ENCODE results near the gene PIPOX. TPM values are rescaled to one million over a fixed set of nuclear protein-coding genes. Genes with fewer than 3 reads are reported as not detected.

The PIPOX gene
- total and polyA plus RNA-seq, 3 donors from 2014 or later, result 3.9 to 6.8 (median 5.9) TPM

DNA sequence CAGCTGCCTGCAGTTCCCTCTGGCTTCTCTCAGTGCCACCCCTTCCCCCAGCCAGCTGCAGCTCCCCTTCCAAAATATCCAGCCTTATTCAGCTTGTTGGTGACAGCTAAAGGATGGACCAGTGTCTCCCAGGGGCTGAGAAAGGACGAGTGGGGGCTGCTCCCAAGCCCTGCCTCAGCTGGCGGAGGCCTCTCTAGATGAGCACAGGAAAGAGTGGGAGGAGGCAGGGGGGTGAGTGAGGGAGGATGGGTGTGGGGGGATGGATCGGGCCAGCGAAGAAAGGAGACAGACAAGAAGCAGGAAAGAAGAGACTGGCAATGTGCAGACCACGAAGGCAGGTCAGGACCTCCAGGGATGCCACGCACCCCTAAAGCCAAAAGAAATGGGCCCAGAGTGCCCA lies 17.5 kb downstream of the PIPOX start:
- TF ChIP-seq, protein P1, sequence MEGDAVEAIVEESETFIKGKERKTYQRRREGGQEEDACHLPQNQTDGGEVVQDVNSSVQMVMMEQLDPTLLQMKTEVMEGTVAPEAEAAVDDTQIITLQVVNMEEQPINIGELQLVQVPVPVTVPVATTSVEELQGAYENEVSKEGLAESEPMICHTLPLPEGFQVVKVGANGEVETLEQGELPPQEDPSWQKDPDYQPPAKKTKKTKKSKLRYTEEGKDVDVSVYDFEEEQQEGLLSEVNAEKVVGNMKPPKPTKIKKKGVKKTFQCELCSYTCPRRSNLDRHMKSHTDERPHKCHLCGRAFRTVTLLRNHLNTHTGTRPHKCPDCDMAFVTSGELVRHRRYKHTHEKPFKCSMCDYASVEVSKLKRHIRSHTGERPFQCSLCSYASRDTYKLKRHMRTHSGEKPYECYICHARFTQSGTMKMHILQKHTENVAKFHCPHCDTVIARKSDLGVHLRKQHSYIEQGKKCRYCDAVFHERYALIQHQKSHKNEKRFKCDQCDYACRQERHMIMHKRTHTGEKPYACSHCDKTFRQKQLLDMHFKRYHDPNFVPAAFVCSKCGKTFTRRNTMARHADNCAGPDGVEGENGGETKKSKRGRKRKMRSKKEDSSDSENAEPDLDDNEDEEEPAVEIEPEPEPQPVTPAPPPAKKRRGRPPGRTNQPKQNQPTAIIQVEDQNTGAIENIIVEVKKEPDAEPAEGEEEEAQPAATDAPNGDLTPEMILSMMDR (IDR thresholded peaks at IDR 0.05), result no peak
- no peak for TF ChIP-seq POLR2A (IDR thresholded peaks at IDR 0.05)
- no peaks in the 10 kb centered on the region for H3K9me3 ChIP-seq
- no peaks in the 10 kb centered on the region for H3K27me3 ChIP-seq
- H3K4me3 ChIP-seq, result no peak overlapping the region
- H3K27ac ChIP-seq, result no peak overlapping the region
- no peak for DNase-seq
- H3K36me3 ChIP-seq (ENCODE audit: low read depth, missing control alignments), result no peaks in the 10 kb centered on the region
- 43 to 57% methylated on average over 6 of the region's 6 CpGs for WGBS, 2 donors
- peaks cover 8% of the 10 kb centered on the region for H3K4me1 ChIP-seq
- intact Hi-C loops (cut with DNase I; ENCODE audit: low total_unique reads), result no loop called here

DNA sequence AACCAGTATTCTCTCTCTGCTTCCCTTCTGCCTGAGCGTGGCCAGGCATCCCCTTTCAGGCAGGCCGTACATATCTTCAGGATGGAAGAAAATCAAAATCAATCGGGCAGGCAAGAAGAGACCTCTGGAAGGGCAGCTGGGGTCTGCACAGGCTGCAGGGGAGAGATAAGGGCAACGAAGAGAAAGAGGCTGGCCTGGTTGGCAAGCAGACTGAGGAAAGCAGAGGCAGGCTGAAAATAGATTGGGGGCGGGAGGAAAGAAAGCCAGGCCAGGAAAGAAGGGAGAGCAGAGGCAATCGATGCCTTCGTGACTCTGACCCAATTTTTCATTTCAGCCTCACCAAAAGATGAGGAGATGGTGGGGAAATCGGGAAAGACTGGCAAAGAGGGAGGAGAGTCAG lies 18.1 kb downstream of the PIPOX start:
- no peak for DNase-seq
- no peaks in the 10 kb centered on the region for H3K27me3 ChIP-seq
- 43 to 48% methylated on average over 8 of the region's 8 CpGs for WGBS, 2 donors
- no peaks in the 10 kb centered on the region for H3K9me3 ChIP-seq
- peaks cover 8% of the 10 kb centered on the region for H3K4me1 ChIP-seq
- no peak for TF ChIP-seq POLR2A (IDR thresholded peaks at IDR 0.05)
- TF ChIP-seq, protein P1 (IDR thresholded peaks at IDR 0.05), result no peak
- intact Hi-C loops (cut with DNase I; ENCODE audit: low total_unique reads), result no loop called here
- no peak overlapping the region for H3K27ac ChIP-seq
- no peaks in the 10 kb centered on the region for H3K36me3 ChIP-seq (ENCODE audit: low read depth, missing control alignments)
- H3K4me3 ChIP-seq, result no peak overlapping the region

DNA sequence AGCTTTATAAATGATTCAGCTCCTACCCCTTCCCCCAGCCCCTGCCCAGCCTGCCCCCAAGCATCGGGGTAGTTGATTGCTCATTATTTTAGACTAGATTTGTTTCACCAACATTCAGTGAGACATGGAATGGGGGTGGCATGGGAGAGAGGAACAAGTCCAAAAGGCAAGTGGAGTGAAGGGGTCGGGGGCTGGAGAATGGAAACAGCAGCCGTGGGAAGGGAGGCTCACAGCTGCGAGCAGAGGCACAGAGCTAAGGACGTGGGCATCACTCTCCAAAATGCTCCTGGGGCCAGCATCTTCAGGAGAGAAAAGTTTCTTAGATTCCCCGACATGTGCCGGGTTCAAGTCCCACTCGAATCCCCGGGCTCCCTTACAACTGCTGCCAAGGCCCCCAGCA lies 19.3 kb downstream of the PIPOX start:
- no peaks in the 10 kb centered on the region for H3K27me3 ChIP-seq
- H3K4me3 ChIP-seq, result no peak overlapping the region
- no peaks in the 10 kb centered on the region for H3K36me3 ChIP-seq (ENCODE audit: low read depth, missing control alignments)
- H3K9me3 ChIP-seq, result no peaks in the 10 kb centered on the region
- peaks cover 8% of the 10 kb centered on the region for H3K4me1 ChIP-seq
- no peak for DNase-seq
- TF ChIP-seq, protein P1 (IDR thresholded peaks at IDR 0.05), result no peak
- TF ChIP-seq POLR2A (IDR thresholded peaks at IDR 0.05), result no peak
- intact Hi-C loops (cut with DNase I; ENCODE audit: low total_unique reads), result no loop called here
- H3K27ac ChIP-seq, result no peak overlapping the region
- 90 to 93% methylated on average over 9 of the region's 9 CpGs for WGBS, 2 donors

DNA sequence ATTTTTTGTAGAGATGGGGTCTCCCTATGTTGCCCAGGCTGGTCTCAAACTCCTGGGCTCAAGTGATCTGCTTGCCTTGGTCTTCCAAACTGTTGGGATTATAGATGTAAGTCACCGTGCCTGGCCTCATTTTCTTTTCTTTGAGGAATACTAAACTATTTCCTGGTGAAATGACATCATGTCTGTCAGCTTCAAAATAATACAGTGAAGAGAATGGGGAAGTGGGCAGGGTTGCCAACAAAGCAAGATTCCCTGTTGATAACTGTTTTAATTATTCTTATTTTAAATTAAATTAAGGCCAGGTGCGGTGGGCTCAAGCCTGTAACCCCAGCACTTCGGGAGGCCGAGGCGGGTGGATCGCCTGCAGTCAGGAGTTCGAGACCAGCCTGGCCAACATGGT lies 21.1 kb downstream of the PIPOX start:
- Histone ChIP-seq H3K27ac (no peak overlapping the region), H3K9me3 (no peaks in the 10 kb centered on the region), H3K27me3 (no peaks in the 10 kb centered on the region), H3K36me3 (ENCODE audit: low read depth, missing control alignments) (no peaks in the 10 kb centered on the region), H3K4me3 (no peak overlapping the region), H3K4me1 (peaks cover 8% of the 10 kb centered on the region)
- TF ChIP-seq, protein P1 (IDR thresholded peaks at IDR 0.05), result no peak
- intact Hi-C loops (cut with DNase I; ENCODE audit: low total_unique reads), result no loop called here
- no peak for DNase-seq
- WGBS, 2 donors, result 92 to 95% methylated on average over 7 of the region's 7 CpGs

DNA sequence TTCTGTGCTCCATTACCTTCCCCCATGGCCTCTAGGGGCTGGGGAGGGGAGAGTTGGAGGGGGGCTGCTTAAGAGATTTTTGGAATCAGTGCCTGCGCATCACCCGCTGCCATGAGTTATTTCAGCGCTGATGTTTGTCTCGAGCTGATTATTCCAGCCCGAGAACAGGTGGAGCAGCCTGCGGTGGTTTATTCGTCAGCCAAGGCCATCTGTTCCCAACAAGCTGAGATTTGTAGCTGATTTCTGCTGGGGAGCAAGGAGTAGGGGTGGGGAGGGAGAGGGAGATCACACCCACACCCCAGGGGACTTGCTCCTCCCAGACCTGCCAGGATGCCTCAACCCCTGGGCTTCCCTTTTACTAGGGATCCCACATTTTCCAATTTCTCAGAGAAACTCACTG lies 23.1 kb downstream of the PIPOX start:
- WGBS, 2 donors, result 59 to 72% methylated on average over 7 of the region's 7 CpGs
- peaks cover 7% of the 10 kb centered on the region for H3K4me1 ChIP-seq
- no peaks in the 10 kb centered on the region for H3K36me3 ChIP-seq (ENCODE audit: low read depth, missing control alignments)
- no peak for DNase-seq
- no peak overlapping the region for H3K27ac ChIP-seq
- TF ChIP-seq POLR2A (IDR thresholded peaks at IDR 0.05), result no peak
- TF ChIP-seq, protein P1 (IDR thresholded peaks at IDR 0.05), result no peak
- H3K9me3 ChIP-seq, result no peaks in the 10 kb centered on the region
- no peak overlapping the region for H3K4me3 ChIP-seq
- intact Hi-C loops (cut with DNase I; ENCODE audit: low total_unique reads), result no loop called here
- H3K27me3 ChIP-seq, result no peaks in the 10 kb centered on the region
